ENCODE results near the gene CENPE.

Gene CENPE

GRCh38 chr4:103108542-103108941, 89.6 kb downstream of the CENPE start:
- H3K9ac ChIP-seq (ENCODE audit: low read depth, low read length, poor library complexity): no peak overlapping the region
- H3K4me2 ChIP-seq (ENCODE audit: insufficient read depth, low read length, poor library complexity, severe bottlenecking): no peak overlapping the region
- WGBS, 2 donors (ENCODE audit: extremely low coverage in 2 of 2, insufficient read length in 2 of 2, insufficient replicate concordance in 1 of 2): no CpG with 5 or more reads among the region's 4 CpGs
- H2AK5ac ChIP-seq (ENCODE audit: low read depth, low read length): no peak overlapping the region
- H2BK120ac ChIP-seq (ENCODE audit: low read depth, low read length): no peak overlapping the region
- no peak overlapping the region for H3K4ac ChIP-seq (ENCODE audit: low read length)
- peaks cover 15 to 76% of the 10 kb centered on the region in 2 donors for H3K36me3 ChIP-seq (replicated peaks in 1 of 2; ENCODE audit: control insufficient read depth in 2 of 2, insufficient read depth in 2 of 2, low read length in 2 of 2)
- H2BK12ac ChIP-seq (ENCODE audit: low read length): no peak overlapping the region
- H4K8ac ChIP-seq (ENCODE audit: low read depth, low read length): no peak overlapping the region
- no peak overlapping the region for H3K18ac ChIP-seq (ENCODE audit: low read length)
- H3K4me1 ChIP-seq (ENCODE audit: control insufficient read depth in 2 of 2, insufficient read depth in 1 of 2, low read depth in 1 of 2, low read length in 2 of 2): no peaks in the 10 kb centered on the region
- H4K91ac ChIP-seq (ENCODE audit: low read depth, low read length, poor library complexity): no peak overlapping the region
- H3K27ac ChIP-seq (replicated peaks; ENCODE audit: low read length): no peak overlapping the region
- no peak overlapping the region for H2BK5ac ChIP-seq (ENCODE audit: low read length)
- no peaks in the 10 kb centered on the region for H3K27me3 ChIP-seq (ENCODE audit: control insufficient read depth in 3 of 3, insufficient read depth in 3 of 3, low read depth in 1 of 3, low read length in 3 of 3)
- no peak overlapping the region for H2AFZ ChIP-seq (ENCODE audit: low read length)
- H3K9me3 ChIP-seq (replicated peaks in 1 of 2; ENCODE audit: control insufficient read depth in 2 of 2, insufficient read depth in 1 of 2, low read depth in 1 of 2, low read length in 2 of 2): no peaks in the 10 kb centered on the region
- no peak overlapping the region for H3K23ac ChIP-seq (ENCODE audit: low read depth, low read length, poor library complexity)
- no peaks in the 10 kb centered on the region for H3K79me1 ChIP-seq (ENCODE audit: low read depth, low read length)
- no peak overlapping the region for H2BK15ac ChIP-seq (ENCODE audit: low read length)
- H3K14ac ChIP-seq (ENCODE audit: low read length): no peak overlapping the region
- no peak for DNase-seq (ENCODE audit: low spot score)
- no peak overlapping the region for H3K4me3 ChIP-seq (ENCODE audit: low read length in 2 of 2)

- no peak overlapping the region for H2AFZ ChIP-seq (ENCODE audit: low read length)
- H3K4me2 ChIP-seq (ENCODE audit: insufficient read depth, low read length, poor library complexity, severe bottlenecking): no peak overlapping the region
- H3K18ac ChIP-seq (ENCODE audit: low read length): no peak overlapping the region
- no peaks in the 10 kb centered on the region for H3K27me3 ChIP-seq (ENCODE audit: control insufficient read depth in 3 of 3, insufficient read depth in 3 of 3, low read depth in 1 of 3, low read length in 3 of 3)
- H2BK120ac ChIP-seq (ENCODE audit: low read depth, low read length): no peak overlapping the region
- no peak overlapping the region for H4K8ac ChIP-seq (ENCODE audit: low read depth, low read length)
- no peak overlapping the region for H3K4ac ChIP-seq (ENCODE audit: low read length)
- no peak for DNase-seq (ENCODE audit: low spot score)
- H3K27ac ChIP-seq (replicated peaks; ENCODE audit: low read length): no peak overlapping the region
- no peaks in the 10 kb centered on the region for H3K79me1 ChIP-seq (ENCODE audit: low read depth, low read length)
- H3K4me1 ChIP-seq (ENCODE audit: control insufficient read depth in 2 of 2, insufficient read depth in 1 of 2, low read depth in 1 of 2, low read length in 2 of 2): peaks cover 2% of the 10 kb centered on the region in 2 donors
- H2AK5ac ChIP-seq (ENCODE audit: low read depth, low read length): no peak overlapping the region
- no peak overlapping the region for H3K14ac ChIP-seq (ENCODE audit: low read length)
- no CpG with 5 or more reads among the region's 2 CpGs for WGBS, 2 donors (ENCODE audit: extremely low coverage in 2 of 2, insufficient read length in 2 of 2, insufficient replicate concordance in 1 of 2)
- H3K9ac ChIP-seq (ENCODE audit: low read depth, low read length, poor library complexity): no peak overlapping the region
- H4K91ac ChIP-seq (ENCODE audit: low read depth, low read length, poor library complexity): no peak overlapping the region
- H3K4me3 ChIP-seq (ENCODE audit: low read length in 2 of 2): no peak overlapping the region
- H3K9me3 ChIP-seq (replicated peaks in 1 of 2; ENCODE audit: control insufficient read depth in 2 of 2, insufficient read depth in 1 of 2, low read depth in 1 of 2, low read length in 2 of 2): no peaks in the 10 kb centered on the region
- no peak overlapping the region for H2BK5ac ChIP-seq (ENCODE audit: low read length)
- peaks cover 13 to 63% of the 10 kb centered on the region in 2 donors for H3K36me3 ChIP-seq (replicated peaks in 1 of 2; ENCODE audit: control insufficient read depth in 2 of 2, insufficient read depth in 2 of 2, low read length in 2 of 2)
- no peak overlapping the region for H3K23ac ChIP-seq (ENCODE audit: low read depth, low read length, poor library complexity)
- no peak overlapping the region for H2BK12ac ChIP-seq (ENCODE audit: low read length)
- H2BK15ac ChIP-seq (ENCODE audit: low read length): no peak overlapping the region
Measured at GRCh38 chr4:103105558-103106356, 92.4 kb downstream of the CENPE start.

GRCh38 chr4:103104886-103105285, 93.3 kb downstream of the CENPE start:
- Histone ChIP-seq H2BK12ac (ENCODE audit: low read length) (no peak overlapping the region), H4K91ac (ENCODE audit: low read depth, low read length, poor library complexity) (no peak overlapping the region), H3K36me3 (replicated peaks in 1 of 2; ENCODE audit: control insufficient read depth in 2 of 2, insufficient read depth in 2 of 2, low read length in 2 of 2) (peaks cover 11 to 54% of the 10 kb centered on the region in 2 donors), H3K4me2 (ENCODE audit: insufficient read depth, low read length, poor library complexity, severe bottlenecking) (no peak overlapping the region), H3K27ac (replicated peaks; ENCODE audit: low read length) (no peak overlapping the region), H3K9me3 (replicated peaks in 1 of 2; ENCODE audit: control insufficient read depth in 2 of 2, insufficient read depth in 1 of 2, low read depth in 1 of 2, low read length in 2 of 2) (no peaks in the 10 kb centered on the region), H3K4me3 (ENCODE audit: low read length in 2 of 2) (no peak overlapping the region), H3K4ac (ENCODE audit: low read length) (no peak overlapping the region), H2BK15ac (ENCODE audit: low read length) (no peak overlapping the region), H3K79me1 (ENCODE audit: low read depth, low read length) (no peaks in the 10 kb centered on the region), H2BK5ac (ENCODE audit: low read length) (no peak overlapping the region), H3K9ac (ENCODE audit: low read depth, low read length, poor library complexity) (no peak overlapping the region), H2BK120ac (ENCODE audit: low read depth, low read length) (no peak overlapping the region), H3K18ac (ENCODE audit: low read length) (no peak overlapping the region), H3K4me1 (ENCODE audit: control insufficient read depth in 2 of 2, insufficient read depth in 1 of 2, low read depth in 1 of 2, low read length in 2 of 2) (peaks cover 5 to 6% of the 10 kb centered on the region in 2 donors), H3K27me3 (ENCODE audit: control insufficient read depth in 3 of 3, insufficient read depth in 3 of 3, low read depth in 1 of 3, low read length in 3 of 3) (no peaks in the 10 kb centered on the region), H2AFZ (ENCODE audit: low read length) (no peak overlapping the region), H3K23ac (ENCODE audit: low read depth, low read length, poor library complexity) (no peak overlapping the region), H3K14ac (ENCODE audit: low read length) (no peak overlapping the region), H4K8ac (ENCODE audit: low read depth, low read length) (no peak overlapping the region), H2AK5ac (ENCODE audit: low read depth, low read length) (no peak overlapping the region)
- WGBS, 2 donors (ENCODE audit: extremely low coverage in 2 of 2, insufficient read length in 2 of 2, insufficient replicate concordance in 1 of 2): no CpG with 5 or more reads among the region's 3 CpGs
- no peak for DNase-seq (ENCODE audit: low spot score)

- H3K4ac ChIP-seq (ENCODE audit: low read length): no peak overlapping the region
Measured at GRCh38 chr4:103100691-103101090, 97.5 kb downstream of the CENPE start.

More at GRCh38 chr4:103100691-103101090, 97.5 kb downstream of the CENPE start:
- Histone ChIP-seq H3K4me2 (ENCODE audit: insufficient read depth, low read length, poor library complexity, severe bottlenecking) (no peak overlapping the region), H3K18ac (ENCODE audit: low read length) (no peak overlapping the region), H3K23ac (ENCODE audit: low read depth, low read length, poor library complexity) (no peak overlapping the region), H3K27ac (replicated peaks; ENCODE audit: low read length) (peak overlapping the region; percentile 48), H2BK15ac (ENCODE audit: low read length) (no peak overlapping the region), H4K8ac (ENCODE audit: low read depth, low read length) (no peak overlapping the region), H3K36me3 (replicated peaks in 1 of 2; ENCODE audit: control insufficient read depth in 2 of 2, insufficient read depth in 2 of 2, low read length in 2 of 2) (peaks cover 0 to 23% of the 10 kb centered on the region in 2 donors), H2BK5ac (ENCODE audit: low read length) (no peak overlapping the region), H3K4me1 (ENCODE audit: control insufficient read depth in 2 of 2, insufficient read depth in 1 of 2, low read depth in 1 of 2, low read length in 2 of 2) (peaks cover 13 to 17% of the 10 kb centered on the region in 2 donors), H2BK12ac (ENCODE audit: low read length) (no peak overlapping the region), H2AFZ (ENCODE audit: low read length) (peak overlapping the region; percentile 81), H3K9ac (ENCODE audit: low read depth, low read length, poor library complexity) (no peak overlapping the region), H2BK120ac (ENCODE audit: low read depth, low read length) (no peak overlapping the region), H4K91ac (ENCODE audit: low read depth, low read length, poor library complexity) (no peak overlapping the region), H3K27me3 (ENCODE audit: control insufficient read depth in 3 of 3, insufficient read depth in 3 of 3, low read depth in 1 of 3, low read length in 3 of 3) (no peaks in the 10 kb centered on the region), H3K14ac (ENCODE audit: low read length) (no peak overlapping the region), H3K4me3 (ENCODE audit: low read length in 2 of 2) (no peak overlapping the region), H3K9me3 (replicated peaks in 1 of 2; ENCODE audit: control insufficient read depth in 2 of 2, insufficient read depth in 1 of 2, low read depth in 1 of 2, low read length in 2 of 2) (no peaks in the 10 kb centered on the region), H3K79me1 (ENCODE audit: low read depth, low read length) (no peaks in the 10 kb centered on the region), H2AK5ac (ENCODE audit: low read depth, low read length) (no peak overlapping the region)
- no peak for DNase-seq (ENCODE audit: low spot score)
- no CpG with 5 or more reads among the region's 5 CpGs for WGBS, 2 donors (ENCODE audit: extremely low coverage in 2 of 2, insufficient read length in 2 of 2, insufficient replicate concordance in 1 of 2)
